ENCODE measurements around the gene BCL3. TPM values are rescaled to one million over a fixed set of nuclear protein-coding genes. Genes with fewer than 3 reads are reported as not detected.

BCL3 gene
- total and polyA plus RNA-seq, 7 donors, result 5.7 to 36.4 (median 13.3) TPM

GRCh38 chr19:44794610-44795009 is 46.1 kb downstream of the BCL3 start:
- Histone ChIP-seq H3K27me3 (ENCODE audit: insufficient read depth in 3 of 3, low read length in 2 of 3) (no peaks in the 10 kb centered on the region), H3K27ac (no peak overlapping the region), H3K36me3 (ENCODE audit: insufficient read depth in 1 of 2, low read depth in 1 of 2) (no peaks in the 10 kb centered on the region), H3K9me3 (no peaks in the 10 kb centered on the region), H3K4me3 (no peak overlapping the region), H3K4me1 (peaks cover 8% of the 10 kb centered on the region)
- ATAC-seq, result no peak
- no peak for TF ChIP-seq CTCF (IDR thresholded peaks at IDR 0.05)
- WGBS, 3 donors, result 93 to 100% (median 98%) methylated on average over 4 of the region's 4 CpGs
- DNase-seq, result no peak
- intact Hi-C loops (cut with DNase I), result no loop called here

GRCh38 chr19:44795398-44795987 is 47.0 kb downstream of the BCL3 start:
- H3K4me1 ChIP-seq, result peaks cover 8% of the 10 kb centered on the region
- ATAC-seq, result no peak
- H3K27ac ChIP-seq, result no peak overlapping the region
- WGBS, 3 donors, result 83 to 91% (median 88%) methylated on average over 13 of the region's 13 CpGs
- intact Hi-C loops (cut with DNase I), result no loop called here
- TF ChIP-seq CTCF (IDR thresholded peaks at IDR 0.05), result no peak
- H3K27me3 ChIP-seq (ENCODE audit: insufficient read depth in 3 of 3, low read length in 2 of 3), result no peaks in the 10 kb centered on the region
- DNase-seq, result no peak
- no peaks in the 10 kb centered on the region for H3K9me3 ChIP-seq
- no peak overlapping the region for H3K4me3 ChIP-seq
- H3K36me3 ChIP-seq (ENCODE audit: insufficient read depth in 1 of 2, low read depth in 1 of 2), result no peaks in the 10 kb centered on the region

GRCh38 chr19:44796701-44797115 is 48.2 kb downstream of the BCL3 start:
- Histone ChIP-seq H3K27me3 (ENCODE audit: insufficient read depth in 3 of 3, low read length in 2 of 3) (no peaks in the 10 kb centered on the region), H3K9me3 (no peaks in the 10 kb centered on the region), H3K27ac (peak overlapping the region; percentile 78), H3K36me3 (ENCODE audit: insufficient read depth in 1 of 2, low read depth in 1 of 2) (no peaks in the 10 kb centered on the region), H3K4me3 (no peak overlapping the region), H3K4me1 (peaks cover 8% of the 10 kb centered on the region)
- peak in 1 of 2 donors; percentile 51 for DNase-seq
- intact Hi-C loops (cut with DNase I), result no loop called here
- ATAC-seq, result peak; percentile 65 to 89 (median 82)
- WGBS, 3 donors, result 6 to 13% (median 12%) methylated on average over 12 of the region's 12 CpGs
- TF ChIP-seq CTCF (IDR thresholded peaks at IDR 0.05), result no peak

GRCh38 chr19:44799627-44800346 is 51.3 kb downstream of the BCL3 start:
- no peak for TF ChIP-seq CTCF (IDR thresholded peaks at IDR 0.05)
- H3K36me3 ChIP-seq (ENCODE audit: insufficient read depth in 1 of 2, low read depth in 1 of 2), result no peaks in the 10 kb centered on the region
- ATAC-seq, result peak in 1 of 4 donors; percentile 12
- no peak for DNase-seq
- peaks cover 14% of the 10 kb centered on the region for H3K4me1 ChIP-seq
- no peak overlapping the region for H3K27ac ChIP-seq
- no peaks in the 10 kb centered on the region for H3K9me3 ChIP-seq
- H3K4me3 ChIP-seq, result no peak overlapping the region
- H3K27me3 ChIP-seq (ENCODE audit: insufficient read depth in 3 of 3, low read length in 2 of 3), result no peaks in the 10 kb centered on the region
- WGBS, 3 donors, result 69 to 79% (median 70%) methylated on average over 8 to 10 of the region's 10 CpGs
- intact Hi-C loops (cut with DNase I), result loop anchor here in 1 of 2 donors (1.0 kb wide), 1 partner anchor 45 kb away; no protein-coding TSS in a partner anchor
